Lung microvascular endothelial cell (primary cell): Measurements from ENCODE around the gene CASP7. TPM values are rescaled to one million over a fixed set of nuclear protein-coding genes. Genes with fewer than 3 reads are reported as not detected.

Source experiments
- DNase-seq, 2 donors: peaks; one replicate each; pipeline versions ENCODE4 v3.0.0 to v3.0.0-alpha.2; 2010; ENCODE audit warnings: low read depth in 2 of 2
- total RNA-seq: library from RNA; depleted of rRNA; stranded (reverse); fragments of >200 nt; gene quantifications from 2 replicates; pipeline ENCODE4 v1.2.1, GENCODE V29; 2014

CASP7 gene
- total RNA-seq, 1 donor from 2014 or later = 52.8 TPM

DNA sequence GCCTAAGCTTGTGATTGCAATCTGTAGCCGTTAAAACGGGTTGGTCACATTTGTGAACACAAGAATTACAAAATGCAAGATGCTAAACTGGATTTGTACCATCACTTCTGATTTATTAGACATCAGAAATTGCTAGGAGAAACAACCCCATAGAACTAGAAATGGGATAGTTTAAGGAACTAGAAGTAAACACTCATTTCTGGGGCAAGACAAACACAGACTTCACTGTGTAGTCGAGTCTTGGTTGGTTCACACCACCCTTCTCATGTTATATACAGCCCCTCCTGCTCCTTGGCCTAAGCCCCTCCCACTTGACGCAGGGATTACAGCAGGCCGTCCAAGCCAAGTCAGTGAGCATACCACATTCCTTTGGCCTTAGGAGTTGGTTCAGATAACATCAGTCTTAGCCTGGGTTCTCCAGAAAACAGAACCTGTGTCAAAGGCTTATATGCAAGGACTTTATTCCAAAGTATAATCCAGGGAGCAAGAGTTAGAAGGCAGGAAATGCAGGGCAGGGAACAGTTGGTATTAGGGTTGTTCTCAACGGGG, 13.8 kb upstream of the CASP7 start:
- peak in 1 of 2 donors; percentile 46 for DNase-seq

DNA sequence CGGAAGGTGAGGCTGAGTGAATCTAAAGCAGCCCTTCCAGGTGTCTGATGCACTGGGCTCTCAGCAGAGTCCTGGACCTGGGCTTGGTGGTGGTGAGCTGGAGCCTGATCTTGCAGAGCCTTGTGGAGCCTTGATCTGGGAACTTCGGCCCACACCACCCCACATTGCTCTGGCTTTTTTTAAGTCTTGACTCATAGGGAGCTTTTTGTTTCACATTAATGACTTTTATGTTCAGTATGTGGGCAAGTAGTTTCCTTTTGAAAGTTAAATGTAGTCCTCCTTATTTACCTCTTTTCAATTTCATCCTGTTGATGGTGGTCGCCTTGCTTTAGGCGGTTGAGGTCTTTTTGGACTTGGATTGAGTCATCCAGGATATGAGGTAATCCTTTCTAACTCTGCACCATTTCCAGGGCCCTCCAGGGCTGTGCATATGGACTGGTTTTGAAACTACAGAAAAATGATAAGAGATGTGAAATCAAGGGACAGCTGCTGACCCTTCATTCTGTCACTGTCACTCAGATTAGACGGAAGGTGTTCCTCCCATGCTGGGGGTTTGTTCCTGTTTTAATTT, 12.9 kb upstream of the CASP7 start:
- DNase-seq = peak in 1 of 2 donors; percentile 42

DNA sequence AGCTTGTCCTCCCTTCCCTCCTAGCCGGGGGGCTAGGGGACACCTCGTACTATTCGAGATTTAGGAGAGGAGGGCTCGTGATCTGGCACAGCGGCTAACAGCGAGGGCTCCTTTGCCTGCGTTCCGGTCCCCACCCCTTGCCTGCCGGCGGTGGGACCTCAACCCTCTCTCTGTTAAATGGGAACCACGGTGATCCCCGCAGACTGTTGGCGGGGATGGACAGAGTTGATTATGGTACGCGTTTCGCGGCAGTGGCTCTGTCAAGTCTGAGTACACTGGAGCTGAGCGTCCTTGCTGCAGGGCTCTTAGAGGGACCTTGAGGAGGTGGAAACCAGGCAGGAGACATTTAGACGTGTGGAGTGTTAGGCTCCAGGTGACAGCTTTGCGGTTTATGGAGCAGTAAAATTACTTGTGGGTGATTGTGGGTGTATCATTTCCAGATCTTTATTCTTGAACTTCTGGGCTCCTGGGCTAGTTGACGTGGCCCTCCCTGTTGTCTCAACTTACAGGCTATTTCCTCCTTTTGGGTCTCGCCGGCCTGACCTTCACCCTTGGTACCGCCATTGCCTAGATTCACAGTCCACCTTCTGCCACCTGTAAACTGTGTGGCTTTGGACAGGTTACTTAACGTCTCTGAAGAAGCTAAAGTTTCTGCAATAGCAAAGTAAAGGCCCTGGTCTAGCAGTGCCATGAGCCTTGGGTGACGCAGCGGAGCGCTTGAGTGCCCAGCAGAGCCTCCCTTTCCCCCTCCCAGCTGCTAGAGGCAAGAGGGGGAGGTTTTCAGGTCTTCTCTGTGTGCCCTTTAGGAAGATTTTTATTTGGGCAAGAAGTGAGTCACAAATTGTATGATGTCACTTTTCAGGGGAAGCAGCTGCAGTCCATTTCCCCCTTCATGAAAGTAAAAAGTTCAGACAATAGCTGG, 739 bp downstream of the CASP7 start:
- DNase-seq = peak; percentile 81 to 91

DNA sequence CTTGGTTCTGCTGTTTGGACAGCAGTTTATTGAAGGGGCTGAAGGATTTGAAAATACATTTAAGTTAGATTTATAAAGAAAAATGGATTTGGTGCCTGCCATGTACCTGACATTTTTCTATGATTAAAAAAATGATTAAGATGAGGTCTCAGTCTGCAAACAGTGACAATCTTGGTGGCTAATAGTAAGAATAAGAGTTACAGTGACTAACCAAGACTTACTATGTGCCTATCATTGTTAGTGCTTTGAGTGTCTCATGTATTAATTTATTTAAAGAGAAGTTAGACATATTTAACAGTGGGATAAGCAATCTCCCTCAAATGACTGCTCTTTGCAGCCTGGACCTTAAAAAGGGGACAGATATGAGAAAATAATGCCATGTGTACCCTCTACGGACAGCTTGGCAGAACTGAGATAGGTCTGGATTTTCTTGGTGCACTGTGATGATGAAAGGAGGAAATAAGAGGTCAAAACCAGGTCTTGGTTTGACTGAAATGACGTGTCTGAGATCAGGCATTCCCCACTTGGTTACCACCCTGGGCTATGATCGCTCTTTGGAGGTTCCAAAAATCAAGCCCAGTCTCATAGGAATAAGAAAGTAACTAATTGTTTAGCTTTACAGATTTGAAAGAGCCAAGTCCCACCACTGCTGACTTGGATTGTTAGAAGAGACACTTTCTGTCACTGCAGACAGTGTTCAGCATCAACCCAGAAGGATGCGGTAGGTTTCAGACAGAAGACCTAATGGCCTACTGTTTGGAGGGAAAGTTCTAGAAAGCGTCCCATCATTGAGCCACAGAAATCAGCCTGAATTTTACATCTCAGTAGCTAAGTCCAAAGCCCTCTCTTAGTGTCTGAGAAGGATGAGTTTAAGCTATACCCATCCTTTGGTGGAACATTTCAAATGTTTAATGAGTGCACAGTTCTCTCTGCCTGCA, 2.1 kb downstream of the CASP7 start:
- peak in 1 of 2 donors; percentile 53 for DNase-seq

DNA sequence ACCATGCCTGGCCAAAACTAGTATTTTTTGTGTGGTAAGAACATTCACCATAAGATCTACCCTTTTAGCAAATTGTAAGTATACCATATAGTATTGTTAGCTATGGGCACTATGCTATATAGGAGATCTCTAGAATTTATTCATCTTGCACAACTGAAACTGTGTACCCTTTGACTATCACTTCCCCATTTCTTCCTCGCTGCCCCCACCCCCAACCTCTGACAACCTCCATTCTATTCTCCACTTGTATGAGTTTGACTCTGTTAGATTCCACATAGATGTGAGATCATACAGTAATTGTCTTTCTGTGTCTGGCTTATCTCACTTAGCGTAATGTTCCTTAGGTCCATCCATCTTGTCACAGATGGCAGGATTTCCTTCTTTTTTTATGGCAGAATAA, 3.6 kb downstream of the CASP7 start:
- no peak for DNase-seq

DNA sequence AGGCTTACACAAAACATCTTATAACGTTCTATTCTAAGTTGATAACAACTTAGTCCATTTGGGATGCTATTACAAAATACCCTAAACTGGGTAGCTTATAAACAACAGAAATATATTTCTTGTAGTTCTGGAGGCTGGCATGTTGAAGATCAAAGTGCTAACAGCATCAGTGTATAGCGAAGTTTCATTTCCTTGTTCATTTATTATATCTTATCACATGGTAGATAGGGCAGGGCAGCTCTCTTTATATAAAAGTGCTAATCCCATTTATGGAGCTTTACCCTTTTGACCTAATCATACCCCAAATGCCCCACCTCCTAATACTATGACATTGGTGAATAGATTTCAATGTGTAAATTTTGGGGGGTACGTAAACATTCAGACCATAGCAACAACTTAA, 6.3 kb downstream of the CASP7 start:
- no peak for DNase-seq

DNA sequence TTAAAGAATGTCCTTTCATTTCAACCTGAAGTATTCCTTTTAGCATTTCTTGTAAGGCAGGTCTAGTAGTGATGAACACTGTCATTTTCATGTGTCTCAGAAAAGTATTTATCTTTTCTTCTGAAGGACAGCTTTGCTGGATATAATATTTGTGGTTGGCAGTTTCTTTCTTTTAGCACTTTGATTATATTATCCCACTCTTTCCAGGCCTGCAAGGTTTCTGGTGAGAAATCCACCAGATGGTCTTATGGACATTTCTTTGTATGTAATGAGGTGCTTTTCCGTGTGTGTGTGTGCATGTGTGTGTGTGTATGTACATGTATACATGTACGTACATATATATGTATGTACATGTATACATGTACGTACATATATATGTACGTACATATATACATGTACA, 7.3 kb downstream of the CASP7 start:
- DNase-seq = no peak

DNA sequence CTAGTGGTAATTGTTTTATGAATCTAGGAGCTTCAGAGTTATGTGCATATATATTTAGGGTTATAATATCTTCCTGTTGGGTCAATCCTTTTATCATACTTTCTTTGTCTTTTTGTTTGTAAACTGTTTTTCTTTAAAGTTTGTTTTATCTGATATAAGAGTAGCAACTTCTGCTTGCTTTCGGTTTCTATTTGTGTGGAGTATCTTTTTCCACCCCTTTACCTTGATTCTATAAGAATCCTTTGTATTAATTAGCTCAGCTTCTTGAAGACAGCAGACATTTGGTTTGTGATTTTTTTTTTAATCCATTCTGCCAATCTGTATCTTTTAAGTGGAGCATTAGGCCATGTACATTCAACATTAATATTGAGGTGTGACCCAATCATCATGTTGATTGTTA, 9.3 kb downstream of the CASP7 start:
- no peak for DNase-seq

DNA sequence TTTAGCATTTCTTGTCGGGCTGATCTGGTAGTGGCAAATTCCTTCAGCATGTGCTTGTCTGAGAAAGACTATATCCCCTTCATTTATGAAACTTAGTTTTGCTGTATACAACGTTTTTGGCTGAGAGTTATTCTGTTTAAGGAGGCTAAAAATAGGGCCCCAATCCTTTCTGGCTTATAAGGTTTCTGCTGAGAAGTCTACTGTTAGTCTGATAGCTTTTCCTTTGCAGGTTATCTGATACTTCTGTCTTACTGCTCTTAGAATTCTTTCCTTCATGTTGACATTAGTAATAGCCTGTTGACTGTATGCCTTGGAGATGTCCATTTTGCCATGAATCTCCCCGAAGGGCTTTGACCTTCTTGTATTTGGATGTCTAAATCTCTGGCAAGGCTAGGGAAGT, 9.9 kb downstream of the CASP7 start:
- no peak for DNase-seq

DNA sequence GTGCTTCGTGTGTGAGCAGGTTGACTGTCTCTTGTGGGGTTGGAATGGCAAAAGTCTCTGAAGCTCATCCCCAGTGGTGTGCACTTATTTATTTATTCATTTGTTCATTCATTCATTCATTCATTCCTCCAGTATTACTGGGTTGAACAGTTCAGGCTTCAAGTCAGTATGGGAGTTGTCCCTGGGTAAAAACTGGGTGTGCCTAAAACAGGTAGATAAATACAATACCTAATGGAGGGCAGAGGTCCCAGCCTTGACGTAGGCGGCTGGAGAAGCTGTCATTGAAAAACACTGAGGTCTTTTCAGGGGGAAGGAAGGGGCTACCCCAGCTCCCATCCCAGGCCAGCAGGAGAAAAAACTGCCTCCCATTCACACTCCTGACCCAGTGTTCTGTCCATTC, 11.0 kb downstream of the CASP7 start:
- no peak for DNase-seq

DNA sequence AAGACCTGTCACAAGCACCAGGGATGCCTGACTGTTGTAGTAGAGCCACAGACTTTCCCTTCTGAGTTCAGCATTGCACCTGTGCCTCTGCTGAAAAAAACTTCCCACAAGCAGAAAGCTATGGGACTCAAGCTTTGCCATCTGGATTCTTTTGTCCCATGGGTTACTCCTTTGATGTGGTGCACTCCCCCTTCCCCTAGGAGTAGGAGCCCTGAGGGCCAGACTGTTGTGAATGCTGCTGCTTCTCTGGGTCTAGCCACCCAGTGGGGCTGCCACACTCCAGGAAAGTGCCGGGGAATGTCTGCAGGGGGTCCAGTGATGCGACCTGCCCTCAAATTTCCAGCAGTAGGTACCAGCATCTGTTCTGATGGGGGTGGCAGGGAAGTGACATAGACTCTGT, 11.7 kb downstream of the CASP7 start:
- no peak for DNase-seq

DNA sequence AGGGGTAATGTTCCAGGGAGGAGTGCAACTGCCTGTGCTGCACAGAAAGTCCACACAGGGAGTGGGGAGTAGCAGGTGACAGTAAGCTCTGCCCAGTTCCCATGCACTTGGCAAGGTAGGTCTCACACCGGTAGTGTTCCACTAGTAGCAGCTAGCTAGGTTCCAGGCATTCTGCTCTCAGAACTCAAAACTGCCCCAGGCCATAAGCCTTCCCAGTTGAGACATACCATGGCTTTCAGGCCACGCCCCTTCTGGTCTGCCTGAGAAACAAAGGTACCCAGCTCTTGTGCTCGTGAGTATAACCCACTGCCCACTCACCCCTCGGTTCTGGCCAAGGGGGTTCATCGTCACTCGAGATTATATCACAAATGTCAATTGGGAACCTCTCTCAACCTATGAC, 12.6 kb downstream of the CASP7 start:
- no peak for DNase-seq

DNA sequence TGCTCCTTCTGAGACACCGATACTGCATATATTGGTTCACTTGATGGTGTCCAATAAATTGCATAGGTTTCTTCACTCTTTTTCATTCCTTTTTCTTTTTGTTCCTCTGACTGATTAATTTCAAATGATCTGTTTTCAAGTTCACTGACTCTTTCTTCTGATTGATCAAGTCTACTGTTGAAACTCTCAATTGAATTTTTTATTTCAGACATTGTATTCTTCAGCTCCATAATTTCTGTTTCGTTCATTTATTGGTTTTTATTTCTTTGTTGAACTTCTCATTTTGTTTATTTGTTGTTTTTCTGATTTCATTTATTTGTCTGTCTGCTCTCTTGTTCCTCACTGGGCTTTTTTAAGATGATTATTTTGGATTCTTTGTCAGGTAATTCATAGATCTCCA, 13.6 kb downstream of the CASP7 start:
- no peak for DNase-seq

DNA sequence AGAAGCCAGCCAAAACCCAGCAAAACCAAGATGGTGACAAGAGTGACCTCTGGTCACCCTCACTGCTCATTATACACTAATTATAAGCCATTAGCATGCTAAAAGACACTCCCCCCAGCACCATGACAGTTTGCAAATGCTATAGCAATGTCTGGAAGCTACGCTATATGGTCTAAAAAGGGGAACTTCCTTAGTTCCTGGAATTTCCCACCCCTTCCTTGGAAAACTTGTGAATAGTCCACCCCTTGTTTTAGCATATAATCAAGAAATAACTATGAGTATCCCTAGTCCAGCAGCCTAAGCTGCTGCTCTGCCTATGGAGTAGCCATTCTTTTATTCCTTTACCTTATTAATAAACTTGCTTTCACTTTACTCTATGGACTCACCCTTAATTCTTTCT, 16.0 kb downstream of the CASP7 start:
- DNase-seq = no peak

DNA sequence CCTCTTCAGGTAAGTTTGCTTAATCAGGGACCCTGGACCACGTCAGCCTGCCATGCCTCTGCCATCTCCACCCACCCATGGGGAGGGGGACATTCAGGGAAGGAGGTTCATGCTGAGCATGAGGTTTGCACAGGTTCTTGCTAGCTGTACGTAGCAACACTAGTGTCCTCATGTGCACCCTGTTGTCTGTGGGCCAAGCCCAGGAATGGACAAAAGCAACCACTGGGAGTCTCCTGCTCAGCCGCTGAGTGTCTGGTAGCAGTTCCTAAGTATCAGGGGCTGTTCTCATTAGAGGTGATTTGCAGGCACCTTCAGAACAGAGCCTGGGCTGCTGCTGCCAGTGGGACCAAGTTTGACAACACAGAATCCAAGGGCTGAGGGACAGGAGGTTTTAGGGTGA, 17.9 kb downstream of the CASP7 start:
- no peak for DNase-seq

DNA sequence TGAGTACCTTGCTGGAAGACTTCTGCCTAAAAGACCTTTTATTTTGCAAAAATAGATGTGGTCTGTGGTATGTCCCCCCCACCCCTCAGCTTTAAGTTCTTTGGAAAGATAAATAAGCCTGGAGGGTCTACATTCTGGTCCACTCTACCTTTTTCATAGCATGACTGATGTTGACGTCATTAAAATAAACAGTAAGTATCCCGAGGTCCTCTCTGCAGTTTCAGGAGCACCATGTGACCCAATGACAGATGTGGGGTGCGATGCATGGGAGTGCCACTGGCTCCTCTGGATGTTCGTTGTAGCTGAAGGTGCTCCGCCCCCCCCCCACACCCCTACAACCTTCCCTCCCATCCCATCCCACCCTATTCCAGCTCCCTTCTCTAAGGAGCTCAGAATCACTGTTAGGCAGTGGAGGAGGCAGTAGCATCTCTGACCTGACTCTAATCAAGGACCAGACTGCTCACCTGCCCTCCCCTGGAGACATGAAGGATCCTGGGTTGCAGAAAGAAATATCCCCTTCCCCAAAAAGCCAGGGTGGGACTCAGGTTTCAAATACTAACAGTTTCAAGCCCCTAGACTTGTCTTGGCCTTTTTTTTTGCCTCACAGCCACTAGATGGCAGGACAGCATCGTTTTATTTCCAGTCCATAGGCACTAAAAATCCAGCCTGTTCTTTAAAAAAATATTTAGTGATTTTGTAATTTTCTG, 25.1 kb downstream of the CASP7 start:
- DNase-seq = peak; percentile 53 to 76

DNA sequence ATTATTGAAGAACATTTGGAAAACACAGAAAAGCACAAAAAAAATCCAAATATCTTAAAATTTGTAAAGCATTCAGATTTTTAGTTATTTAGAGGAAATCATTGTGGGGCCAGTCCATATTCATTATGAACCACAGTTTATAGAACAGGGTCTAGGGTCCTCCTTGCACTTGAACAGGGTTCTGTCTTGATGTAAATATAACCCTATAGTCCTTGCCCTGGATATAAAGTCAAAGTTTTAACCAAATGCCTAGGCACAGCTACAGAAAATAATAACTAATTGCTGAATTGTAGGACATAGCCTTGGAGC, 25.6 kb downstream of the CASP7 start:
- DNase-seq = no peak

DNA sequence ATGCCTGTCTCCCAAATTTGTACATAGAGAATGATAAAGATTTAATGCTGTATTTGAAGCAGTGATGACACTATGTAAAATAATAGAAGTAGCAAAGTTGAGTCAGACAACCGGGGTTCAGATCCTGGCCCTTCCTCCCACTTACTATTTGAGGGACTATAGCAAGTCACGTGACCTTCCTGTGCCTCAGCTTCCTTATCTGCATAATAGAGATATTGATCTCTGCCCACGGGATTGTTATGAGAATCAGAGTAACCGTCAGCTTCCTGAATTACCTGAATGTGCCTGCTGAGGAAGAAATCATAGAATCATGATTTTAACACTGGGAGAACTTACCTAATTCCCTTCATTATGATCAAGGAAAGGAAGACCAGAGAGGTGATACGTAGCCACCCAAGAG, 26.9 kb downstream of the CASP7 start:
- DNase-seq = peak in 1 of 2 donors; percentile 11

DNA sequence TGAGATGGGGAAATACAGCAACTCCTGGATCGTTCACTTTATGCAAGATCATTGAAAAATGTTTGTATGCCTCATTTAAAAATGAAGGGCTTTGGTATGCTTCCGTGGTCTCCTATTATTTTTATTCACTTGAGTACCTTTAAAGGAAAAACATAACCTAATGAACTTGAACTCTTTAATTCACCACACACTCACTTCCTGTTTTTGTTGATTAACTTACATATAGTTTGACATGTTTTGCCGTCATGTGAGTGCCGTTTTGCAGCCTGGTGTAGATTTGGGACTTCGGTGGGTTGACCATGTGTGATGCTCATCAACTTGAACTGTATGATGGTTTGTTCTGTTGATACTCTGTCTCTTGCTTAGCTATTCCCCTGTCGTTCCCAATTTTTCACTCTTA, 28.9 kb downstream of the CASP7 start:
- DNase-seq = no peak

DNA sequence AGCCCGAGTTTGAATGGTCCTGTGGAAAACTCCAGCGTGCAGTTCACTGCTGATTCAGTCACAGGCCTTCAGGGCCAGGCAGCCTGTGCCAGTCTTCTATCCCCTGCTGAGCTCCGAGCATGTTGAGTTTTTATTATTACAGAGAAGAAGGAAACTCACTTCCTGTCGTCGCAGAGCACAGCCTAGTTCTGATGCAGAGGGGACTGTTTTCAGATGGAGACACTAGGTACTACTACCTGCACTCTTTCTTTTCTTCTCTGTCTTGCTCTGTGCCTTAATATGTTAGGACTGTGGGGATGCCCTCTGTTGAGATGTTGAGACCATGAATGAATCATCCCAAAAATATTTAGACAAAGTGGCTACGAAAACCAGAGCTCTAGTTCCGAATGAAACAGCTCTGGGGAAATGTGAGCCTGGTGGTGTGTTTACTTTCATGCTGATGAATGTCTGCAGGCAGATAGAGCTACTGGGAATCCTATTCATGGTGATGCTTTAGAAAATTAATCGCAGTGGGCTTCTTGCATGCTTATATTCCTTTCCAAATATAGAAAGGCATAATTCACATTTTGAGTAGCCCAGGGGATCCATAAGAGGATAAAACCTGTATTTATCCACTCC, 29.6 kb downstream of the CASP7 start:
- DNase-seq = peak; percentile 46 to 59

DNA sequence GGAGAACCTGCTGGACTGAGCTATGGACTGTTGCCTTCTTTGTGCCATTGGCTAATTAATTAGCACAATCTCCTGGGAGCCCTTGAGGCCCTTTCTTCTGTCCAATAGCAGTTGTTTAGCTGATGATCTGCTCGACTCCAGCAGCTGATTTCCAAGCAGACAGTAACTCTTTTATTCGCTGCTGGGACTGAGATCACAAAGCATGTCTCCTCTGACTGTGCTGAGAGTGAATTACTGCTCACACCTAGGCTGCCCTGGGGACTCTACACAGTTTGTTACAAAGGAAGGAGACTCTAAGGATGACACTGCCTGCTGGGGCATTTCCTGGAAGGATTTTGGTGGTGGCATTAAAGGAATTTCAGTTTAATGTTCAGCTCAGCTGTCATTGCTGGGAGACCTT, 31.4 kb downstream of the CASP7 start:
- no peak for DNase-seq
